Cardiac muscle cell (in vitro differentiated cells and primary cell): Measurements from ENCODE around the gene NXPH4. TPM values are rescaled to one million over a fixed set of nuclear protein-coding genes. Genes with fewer than 3 reads are reported as not detected.

Experiments
- DNase-seq, 2 donors: peaks; one replicate each; pipeline versions ENCODE4 v3.0.0 to v3.0.0-alpha.2; 2010 to 2017; ENCODE audit warnings: low read depth in 1 of 2, low spot score in 1 of 2
- H3K27ac ChIP-seq: fragments of 200-600 bp; sonication (generic); 2 replicates; pipeline ENCODE4 v1.5.1; 2016
- H3K27me3 ChIP-seq: fragments of 200-600 bp; sonication (generic); 2 replicates; pipeline ENCODE4 v1.6.0; 2016; ENCODE audit warnings: control low read depth
- H3K36me3 ChIP-seq: fragments of 200-600 bp; sonication (generic); 2 replicates; pipeline ENCODE4 v1.5.1; 2016; ENCODE audit warnings: control low read depth
- H3K4me1 ChIP-seq: fragments of 200-600 bp; sonication (generic); 2 replicates; pipeline ENCODE4 v1.8.1; 2017; ENCODE audit warnings: low read depth, mild to moderate bottlenecking, mixed run types
- H3K4me3 ChIP-seq: fragments of 200-600 bp; sonication (generic); 2 replicates; pipeline ENCODE4 v1.5.1; 2016; ENCODE audit warnings: mild to moderate bottlenecking
- H3K9me3 ChIP-seq: fragments of 200-600 bp; sonication (generic); 2 replicates; pipeline ENCODE4 v1.5.1; 2017; ENCODE audit warnings: low read depth, mild to moderate bottlenecking, control low read depth
- polyA plus RNA-seq: library from polyadenylated mRNA; unstranded; fragments of >200 nt; fragmentation: Nextera tagmentation; extraction: Ambion mirVana; gene quantifications from 2 replicates; pipeline ENCODE4 v1.2.1, GENCODE V29; 2016
- total RNA-seq: library from RNA; depleted of rRNA; stranded (reverse); fragments of >200 nt; gene quantifications from 2 replicates; pipeline ENCODE4 v1.2.3, GENCODE V29; 2016
- TF ChIP-seq, protein P1 (sequence below): IDR thresholded peaks from 2 replicates; pipeline ENCODE4 v1.5.1; 2012; ENCODE audit warnings: low read depth, mild to moderate bottlenecking, low read length

The NXPH4 gene
- total and polyA plus RNA-seq, 2 experiments from 2014 or later: 0.61 to 0.80 TPM

DNA sequence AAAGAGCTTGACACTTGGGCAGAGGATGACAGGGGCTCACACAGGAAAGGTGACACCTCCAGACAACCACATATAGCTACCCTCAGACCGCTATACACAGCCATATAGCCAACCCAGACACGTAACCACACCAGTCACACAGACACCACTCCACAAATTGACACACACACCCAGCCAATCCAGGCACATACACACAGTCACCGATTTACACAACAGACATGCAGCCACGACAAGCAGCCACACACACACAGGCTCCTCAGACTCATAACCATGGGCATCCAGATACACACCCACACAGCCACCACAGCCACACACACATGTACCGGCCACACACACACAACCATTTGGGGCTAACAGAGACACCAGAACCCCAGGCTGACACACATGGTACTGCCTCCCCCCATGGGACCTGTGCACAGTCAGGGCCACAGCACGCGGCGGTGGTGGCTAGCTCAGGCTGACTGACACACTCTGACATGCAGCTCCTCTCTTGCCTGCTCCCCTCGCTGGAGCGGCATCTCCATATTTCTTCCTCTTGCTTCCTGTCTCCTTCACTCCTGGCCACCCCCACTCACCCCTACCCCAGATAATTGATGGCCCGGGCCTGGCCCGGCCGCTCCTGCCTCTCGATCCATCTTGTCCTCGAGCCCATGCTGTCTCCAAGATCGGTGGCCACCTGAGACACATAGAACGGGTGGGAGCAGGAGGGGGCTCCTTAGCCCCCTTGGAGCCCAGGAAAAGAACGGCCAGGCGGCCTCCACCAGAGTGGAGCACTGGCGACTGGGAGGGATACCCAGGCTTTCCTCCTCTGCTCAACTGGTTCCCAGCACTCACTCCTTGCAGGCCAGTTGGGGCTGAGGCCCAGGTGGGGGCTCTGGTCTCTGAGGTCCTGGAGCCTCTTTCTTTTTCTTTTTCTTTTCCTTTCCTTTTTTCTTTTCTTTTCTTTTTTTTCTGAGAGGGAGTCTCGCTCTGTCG is 6.9 kb downstream of the NXPH4 start:
- H3K27ac ChIP-seq: no peak overlapping the region
- peaks cover 96% of the 10 kb centered on the region for H3K27me3 ChIP-seq
- DNase-seq: no peak
- H3K4me1 ChIP-seq: peaks cover 6% of the 10 kb centered on the region
- H3K9me3 ChIP-seq: no peaks in the 10 kb centered on the region
- no peak overlapping the region for H3K4me3 ChIP-seq
- no peaks in the 10 kb centered on the region for H3K36me3 ChIP-seq
- TF ChIP-seq, protein P1, sequence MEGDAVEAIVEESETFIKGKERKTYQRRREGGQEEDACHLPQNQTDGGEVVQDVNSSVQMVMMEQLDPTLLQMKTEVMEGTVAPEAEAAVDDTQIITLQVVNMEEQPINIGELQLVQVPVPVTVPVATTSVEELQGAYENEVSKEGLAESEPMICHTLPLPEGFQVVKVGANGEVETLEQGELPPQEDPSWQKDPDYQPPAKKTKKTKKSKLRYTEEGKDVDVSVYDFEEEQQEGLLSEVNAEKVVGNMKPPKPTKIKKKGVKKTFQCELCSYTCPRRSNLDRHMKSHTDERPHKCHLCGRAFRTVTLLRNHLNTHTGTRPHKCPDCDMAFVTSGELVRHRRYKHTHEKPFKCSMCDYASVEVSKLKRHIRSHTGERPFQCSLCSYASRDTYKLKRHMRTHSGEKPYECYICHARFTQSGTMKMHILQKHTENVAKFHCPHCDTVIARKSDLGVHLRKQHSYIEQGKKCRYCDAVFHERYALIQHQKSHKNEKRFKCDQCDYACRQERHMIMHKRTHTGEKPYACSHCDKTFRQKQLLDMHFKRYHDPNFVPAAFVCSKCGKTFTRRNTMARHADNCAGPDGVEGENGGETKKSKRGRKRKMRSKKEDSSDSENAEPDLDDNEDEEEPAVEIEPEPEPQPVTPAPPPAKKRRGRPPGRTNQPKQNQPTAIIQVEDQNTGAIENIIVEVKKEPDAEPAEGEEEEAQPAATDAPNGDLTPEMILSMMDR: no peak

DNA sequence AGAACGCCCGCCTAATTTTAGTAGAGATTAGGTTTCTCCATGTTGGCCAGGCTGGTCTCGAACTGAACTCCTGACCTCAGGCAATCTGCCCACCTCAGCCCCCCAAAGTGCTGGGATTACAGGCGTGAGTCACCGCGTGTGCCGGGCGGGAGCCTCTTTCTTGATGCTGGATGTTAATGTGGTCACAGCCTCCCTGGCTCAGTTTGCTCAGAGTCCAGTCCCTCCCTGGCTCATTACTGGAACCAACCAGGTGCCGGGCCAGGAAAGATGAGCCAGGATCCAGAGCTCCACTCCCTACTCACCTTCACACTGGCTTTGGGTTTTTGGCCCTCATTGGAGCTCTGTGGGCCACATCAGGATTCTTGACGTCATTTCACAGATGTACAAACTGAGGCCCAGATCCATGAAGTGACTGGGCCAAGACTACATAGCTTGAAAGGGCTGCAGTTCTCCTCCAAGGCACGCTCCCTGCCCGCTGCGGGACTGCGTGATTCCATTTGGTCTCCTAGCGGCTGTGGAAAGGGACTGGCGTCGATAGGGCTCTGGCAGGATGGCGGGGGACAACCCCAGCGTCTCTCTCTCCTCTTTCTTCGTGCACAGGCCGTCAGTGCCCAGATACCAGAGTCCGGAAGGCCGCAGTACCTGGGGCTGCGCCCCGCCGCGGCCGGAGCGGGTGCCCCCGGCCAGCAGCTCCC is 7.8 kb downstream of the NXPH4 start:
- Histone ChIP-seq H3K4me3 (no peak overlapping the region), H3K36me3 (no peaks in the 10 kb centered on the region), H3K27ac (no peak overlapping the region), H3K9me3 (no peaks in the 10 kb centered on the region), H3K27me3 (peaks cover 87% of the 10 kb centered on the region), H3K4me1 (peaks cover 6% of the 10 kb centered on the region)
- TF ChIP-seq, protein P1: no peak
- DNase-seq: no peak

DNA sequence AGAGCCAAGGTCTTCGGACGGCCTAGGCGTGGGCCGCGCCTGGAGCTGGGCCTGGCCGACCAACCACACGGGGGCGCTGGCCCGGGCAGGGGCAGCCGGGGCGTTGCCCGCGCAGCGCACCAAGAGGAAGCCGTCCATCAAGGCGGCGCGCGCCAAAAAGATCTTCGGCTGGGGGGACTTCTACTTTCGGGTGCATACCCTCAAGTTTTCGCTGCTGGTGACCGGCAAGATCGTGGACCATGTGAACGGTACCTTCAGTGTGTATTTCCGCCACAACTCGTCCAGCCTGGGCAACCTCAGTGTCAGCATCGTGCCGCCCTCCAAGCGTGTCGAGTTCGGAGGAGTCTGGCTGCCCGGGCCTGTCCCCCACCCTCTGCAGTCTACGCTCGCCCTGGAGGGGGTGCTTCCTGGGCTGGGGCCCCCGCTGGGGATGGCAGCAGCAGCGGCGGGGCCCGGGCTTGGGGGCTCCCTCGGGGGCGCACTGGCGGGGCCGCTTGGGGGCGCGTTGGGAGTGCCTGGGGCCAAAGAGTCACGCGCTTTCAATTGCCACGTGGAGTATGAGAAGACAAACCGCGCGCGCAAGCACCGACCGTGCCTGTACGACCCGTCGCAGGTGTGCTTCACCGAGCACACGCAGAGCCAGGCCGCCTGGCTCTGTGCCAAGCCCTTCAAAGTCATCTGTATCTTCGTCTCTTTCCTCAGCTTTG is 8.5 kb downstream of the NXPH4 start:
- Histone ChIP-seq H3K4me3 (no peak overlapping the region), H3K9me3 (no peaks in the 10 kb centered on the region), H3K27me3 (peaks cover 80% of the 10 kb centered on the region), H3K4me1 (peaks cover 6% of the 10 kb centered on the region), H3K36me3 (no peaks in the 10 kb centered on the region), H3K27ac (no peak overlapping the region)
- DNase-seq: peak; percentile 52 to 59
- TF ChIP-seq, protein P1: peak; percentile 65

DNA sequence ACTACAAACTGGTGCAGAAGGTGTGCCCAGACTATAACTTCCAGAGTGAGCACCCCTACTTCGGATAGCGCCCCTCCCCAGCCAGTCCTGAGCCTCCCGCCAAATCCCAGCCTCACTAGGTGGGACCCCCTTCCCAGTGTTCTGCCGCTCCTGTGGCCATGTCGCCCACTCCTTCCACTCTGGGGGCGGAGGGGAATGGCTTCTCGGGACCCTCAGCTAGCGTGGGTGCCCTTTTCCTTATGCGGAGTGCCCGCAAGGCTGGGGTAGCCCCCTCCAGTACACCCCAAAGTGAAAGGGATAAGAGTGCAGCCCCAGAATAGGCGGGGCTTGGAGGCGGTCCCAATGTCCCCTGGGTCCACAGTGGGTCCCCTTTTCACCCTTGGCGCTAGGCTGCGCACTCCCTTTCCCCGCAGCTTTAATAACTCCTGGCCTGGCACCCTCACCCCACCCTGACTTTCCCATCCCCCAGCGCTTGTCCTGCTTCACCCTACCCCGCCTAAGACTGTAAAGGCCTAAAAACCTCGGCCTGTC is 9.2 kb downstream of the NXPH4 start:
- DNase-seq: no peak
- no peaks in the 10 kb centered on the region for H3K36me3 ChIP-seq
- H3K4me1 ChIP-seq: peaks cover 12% of the 10 kb centered on the region
- no peaks in the 10 kb centered on the region for H3K9me3 ChIP-seq
- no peak overlapping the region for H3K27ac ChIP-seq
- TF ChIP-seq, protein P1: no peak
- H3K27me3 ChIP-seq: peaks cover 73% of the 10 kb centered on the region
- H3K4me3 ChIP-seq: no peak overlapping the region

DNA sequence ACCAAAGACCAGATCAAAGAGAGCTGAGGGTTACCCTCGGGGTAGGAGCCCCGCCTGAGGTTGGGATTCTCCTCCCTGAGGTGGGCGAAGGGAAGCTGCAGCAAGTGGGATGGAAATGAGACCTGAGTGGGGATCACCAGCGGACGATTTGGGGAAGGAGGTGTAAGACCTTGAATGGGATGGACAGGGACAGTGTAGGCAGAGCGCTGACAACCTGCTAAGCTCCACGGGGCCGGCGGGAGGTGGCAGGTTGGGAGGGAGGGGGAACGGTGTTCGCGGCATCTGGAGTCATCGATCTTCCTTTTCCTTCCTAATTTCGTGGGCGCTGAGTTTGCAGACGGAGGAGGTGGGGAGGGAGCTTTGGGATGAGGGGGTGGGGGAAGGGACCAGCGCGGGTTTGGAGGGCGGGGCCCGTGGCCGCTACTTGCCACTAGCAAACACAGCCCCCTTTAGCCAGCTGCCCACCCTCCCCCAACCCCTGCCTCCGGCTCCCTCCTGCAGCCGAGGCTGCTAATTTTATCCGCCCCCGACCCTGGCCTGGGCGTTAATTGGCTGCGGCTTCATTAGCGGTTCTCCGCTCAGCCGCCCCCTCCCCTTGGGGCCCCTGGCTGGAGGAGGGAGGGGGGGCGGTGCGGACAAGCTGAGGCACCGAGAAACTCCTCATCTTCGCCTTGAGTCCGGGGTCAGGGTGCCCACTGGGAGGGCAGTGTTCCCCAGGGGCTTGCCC is 10.2 kb downstream of the NXPH4 start:
- H3K4me3 ChIP-seq: peak overlapping the region; percentile 23

More for the DNA sequence above, 10.2 kb downstream of the NXPH4 start:
- H3K9me3 ChIP-seq: no peaks in the 10 kb centered on the region
- H3K27ac ChIP-seq: no peak overlapping the region
- TF ChIP-seq, protein P1: no peak
- no peak for DNase-seq
- peaks cover 13% of the 10 kb centered on the region for H3K4me1 ChIP-seq
- no peaks in the 10 kb centered on the region for H3K36me3 ChIP-seq
- peaks cover 63% of the 10 kb centered on the region for H3K27me3 ChIP-seq
